GM12878 (cell line): ENCODE results near the gene LSM10. TPM values are rescaled to one million over a fixed set of nuclear protein-coding genes. Genes with fewer than 3 reads are reported as not detected.

ENCODE experiments used
- ATAC-seq: fragments of 200-7000 bp; cut with Tn5 transposase; 3 replicates; pipeline ENCODE4 v1.9.1; 2020; ENCODE audit warnings: mild to moderate bottlenecking, moderate library complexity
- BruUV-seq: library from RNA; stranded (reverse); fragments of 400-500 nt; replicated peaks from 2 replicates; lab custom pipeline; 2021; lab: Mats Ljungman, UMichigan
- CTCF ChIA-PET: fragments of 300-600 bp; sonication (Branson Sonifier 250); formaldehyde crosslinking; extraction: SDS; loops from one replicate; lab custom pipeline; 2021; ENCODE audit warnings: inconsistent platforms; lab: Yijun Ruan, JAX
- POLR2A ChIA-PET: fragments of 350-600 bp; formaldehyde crosslinking; extraction: SDS; loops from one replicate; lab custom pipeline; 2021; ENCODE audit warnings: inconsistent platforms; lab: Charles Lee
- RAD21 ChIA-PET: fragments of 300-600 bp; sonication (Branson Sonifier 250); formaldehyde crosslinking; loops from one replicate; lab custom pipeline; 2023; ENCODE audit warnings: antibody characterized with exemption; ENCODE audit not compliant: unreplicated experiment; lab: Charles Lee
- SMC1A ChIA-PET: fragments of 300-600 bp; sonication (Branson Sonifier 250); formaldehyde crosslinking; loops from one replicate; lab custom pipeline; 2023; ENCODE audit not compliant: unreplicated experiment, uncharacterized antibody; lab: Charles Lee
- DNase-seq: peaks from one replicate; pipeline ENCODE4 v3.0.0-alpha.2; 2011; ENCODE audit warnings: low read depth, low spot score
- FAIRE-seq: peaks from 3 replicates; lab custom pipeline; 2011; peaks lifted over from hg19 to GRCh38; lab: Jason Lieb, UNC
- H2AFZ ChIP-seq: 2 replicates; pipeline ENCODE4 v1.6.0; 2011; ENCODE audit warnings: low read depth, low read length, control low read depth; ENCODE audit not compliant: control insufficient read depth
- H3K27ac ChIP-seq: 2 replicates; pipeline ENCODE4 v1.5.1; 2011; ENCODE audit warnings: control low read depth; ENCODE audit not compliant: control insufficient read depth, insufficient read depth
- H3K27me3 ChIP-seq, 2 experiments: replicated peaks in 1 of 2; 2 replicates each; pipeline versions ENCODE4 v1.6.0 to v1.6.1; 2011; ENCODE audit warnings: low read length in 1 of 2; ENCODE audit not compliant: control insufficient read depth in 2 of 2, insufficient read depth in 2 of 2
- H3K36me3 ChIP-seq, 2 experiments: 2 replicates each; pipeline ENCODE4 v1.5.1; 2011; ENCODE audit warnings: low read length in 1 of 2; ENCODE audit not compliant: control insufficient read depth in 2 of 2, insufficient read depth in 2 of 2
- H3K4me1 ChIP-seq: 2 replicates; pipeline ENCODE4 v1.6.1; 2011; ENCODE audit warnings: mild to moderate bottlenecking, low read length, moderate library complexity, mixed read lengths; ENCODE audit not compliant: control insufficient read depth, insufficient read depth
- H3K4me2 ChIP-seq: 2 replicates; pipeline ENCODE4 v1.6.0; 2011; ENCODE audit warnings: control low read depth; ENCODE audit not compliant: control insufficient read depth, insufficient read depth
- H3K4me3 ChIP-seq: fragments of 200-600 bp; sonication (generic); 2 replicates; pipeline ENCODE4 v1.5.1; 2016
- H3K79me2 ChIP-seq: 2 replicates; pipeline ENCODE4 v1.6.0; 2011; ENCODE audit warnings: low read length; ENCODE audit not compliant: control insufficient read depth, insufficient read depth
- H3K9ac ChIP-seq: 2 replicates; pipeline ENCODE4 v1.8.0; 2011; ENCODE audit warnings: low read length, control low read depth, mixed read lengths; ENCODE audit not compliant: control insufficient read depth, insufficient read depth
- H3K9me3 ChIP-seq: replicated peaks from 3 replicates; pipeline ENCODE4 v1.5.1; 2011; ENCODE audit warnings: mild to moderate bottlenecking, low read length; ENCODE audit not compliant: control insufficient read depth, insufficient read depth
- H4K20me1 ChIP-seq: 2 replicates; pipeline ENCODE4 v1.6.0; 2011; ENCODE audit not compliant: control insufficient read depth, insufficient read depth
- BCL3 ChIP-seq: IDR thresholded peaks from 2 replicates; pipeline ENCODE4 v1.6.1; 2011; ENCODE audit warnings: borderline replicate concordance, low read depth, mild to moderate bottlenecking, moderate library complexity, low read length; ENCODE audit not compliant: insufficient read depth, poor library complexity, severe bottlenecking
- BMI1 ChIP-seq: fragments of 450-650 bp; IDR thresholded peaks from 2 replicates; pipeline ENCODE4 v1.6.1; 2016; ENCODE audit warnings: mild to moderate bottlenecking, moderate library complexity, borderline replicate concordance
- CBFB ChIP-seq: IDR thresholded peaks from 2 replicates; pipeline ENCODE4 v1.6.1; 2016; ENCODE audit warnings: antibody characterized with exemption, low read depth
- EED ChIP-seq: sonication (generic); IDR thresholded peaks from 2 replicates; pipeline ENCODE4 v1.6.1; 2016; ENCODE audit warnings: antibody characterized with exemption, low read depth
- HCFC1 ChIP-seq: fragments of 150-350 bp; IDR thresholded peaks from 2 replicates; pipeline ENCODE4 v1.6.1; 2014; ENCODE audit warnings: low read length
- LARP7 ChIP-seq: fragments of 450-650 bp; IDR thresholded peaks from 2 replicates; pipeline ENCODE4 v1.6.1; 2017; ENCODE audit warnings: mild to moderate bottlenecking
- MEF2A ChIP-seq: IDR thresholded peaks from 2 replicates; pipeline ENCODE4 v1.6.1; 2011; ENCODE audit warnings: low read depth, mild to moderate bottlenecking, low read length, moderate library complexity; ENCODE audit not compliant: insufficient read depth
- PBX3 ChIP-seq: IDR thresholded peaks from 2 replicates; pipeline ENCODE4 v1.6.1; 2011; ENCODE audit warnings: mild to moderate bottlenecking, low read depth, low read length, moderate library complexity; ENCODE audit not compliant: insufficient replicate concordance
- PKNOX1 ChIP-seq: fragments of 450-650 bp; IDR thresholded peaks from 2 replicates; pipeline ENCODE4 v1.6.1; 2016; ENCODE audit warnings: mild to moderate bottlenecking
- PML ChIP-seq: IDR thresholded peaks from 2 replicates; pipeline ENCODE4 v1.6.1; 2012; ENCODE audit warnings: low read length, inconsistent platforms
- PRDM15 ChIP-seq: fragments of 450-650 bp; formaldehyde crosslinking; IDR thresholded peaks from 2 replicates; pipeline ENCODE4 v1.4.0; 2020; ENCODE audit warnings: mild to moderate bottlenecking, moderate library complexity
- RAD21 ChIP-seq: IDR thresholded peaks from 2 replicates; pipeline ENCODE4 v1.6.1; 2011; ENCODE audit warnings: mild to moderate bottlenecking, low read depth, low read length, moderate library complexity; ENCODE audit not compliant: insufficient read depth
- WGBS: methylation state at CpG from one replicate; pipeline ENCODE4 v1.1.6; 2016; ENCODE audit warnings: low lambda C conversion rate; ENCODE audit not compliant: insufficient replicate concordance, insufficient coverage; ENCODE audit errors: missing lambda C conversion rate; 5-methylcytosine and 5-hydroxymethylcytosine counted together
- in situ Hi-C: fragments of 300-500 bp; cut with MboI; formaldehyde crosslinking; loops from 9 replicates; pipeline ENCODE4 v1.14.3; 2018; ENCODE audit warnings: mixed read lengths
- intact Hi-C: fragments of 100-400 bp; cut with micrococcal nuclease; formaldehyde crosslinking; loops from one replicate; pipeline ENCODE4 v1.14.2; 2022; ENCODE audit not compliant: unreplicated experiment
- polyA plus RNA-seq, 11 experiments: library from polyadenylated mRNA; depleted of rRNA in 4 of 11; unstranded in 6 of 11; stranded (reverse) in 5 of 11; fragments of >200 nt; fragmentation: Nextera tagmentation in 4 of 11; fragmentation: Illumina TruSeq in 1 of 11; extraction: Ambion mirVana in 4 of 11; extraction: Trizol in 1 of 11; gene quantifications; 1 replicate in 1 of 11; 2 replicates in 10 of 11; pipeline versions ENCODE4 v1.2.1 to v1.2.3, GENCODE V29; 2011 to 2016; ENCODE audit warnings: inconsistent platforms in 2 of 11, missing spikeins in 2 of 11, low read depth in 1 of 11
- total RNA-seq, 4 experiments: library from RNA; depleted of rRNA in 3 of 4; stranded (reverse); fragments of >200 nt in 3 of 4; fragmentation: Illumina TruSeq in 1 of 4; extraction: Trizol in 1 of 4; gene quantifications; 2 replicates each; pipeline versions ENCODE4 v1.2.1 to v1.2.3, GENCODE V29; 2013 to 2021

Gene LSM10
- total and polyA plus RNA-seq, 10 of the 15 experiments (the other 5 are each of a cell fraction or from before 2014, with no cell fraction given) = 13.1 to 103 (median 57.5) TPM

- TF ChIP-seq BCL3 = no peak
- TF ChIP-seq, all 136 proteins: peak for 0
Observed at GRCh38 chr1:36421649-36422048, 23.9 kb upstream of the LSM10 start (continued).

GRCh38 chr1:36420836-36421317, 23.2 kb upstream of the LSM10 start:
- peak overlapping the region; percentile 93 for H2AFZ ChIP-seq
- H3K9me3 ChIP-seq = no peaks in the 10 kb centered on the region
- intact Hi-C loops = loop anchor here (1.0 to 5.0 kb wide), 3 partner anchors 79 to 324 kb away; partner anchors contain the start of gene TRAPPC3
- no peaks in the 10 kb centered on the region for H3K36me3 ChIP-seq
- SMC1A ChIA-PET = interaction anchor here (0.6 to 2.9 kb wide), 17 partner anchors 32 to 271 kb away, joined by 3 to 16 read pairs (median 5); partner anchors contain the start of genes EVA1B and TRAPPC3
- in situ Hi-C loops = loop anchor here (5.0 kb wide), 1 partner anchor 74 kb away; no protein-coding TSS in a partner anchor
- peaks cover 6% of the 10 kb centered on the region; the same call in 1 of the 2 replicates for H3K4me1 ChIP-seq
- whole genome bisulfite sequencing = 15% methylated on average over 13 of the region's 13 CpGs
- no peaks in the 10 kb centered on the region for H3K27me3 ChIP-seq
- H4K20me1 ChIP-seq = no peaks in the 10 kb centered on the region
- H3K79me2 ChIP-seq = no peaks in the 10 kb centered on the region
- H3K4me3 ChIP-seq = no peak overlapping the region
- peak overlapping the region; percentile 75; the same call in 1 of the 2 replicates for H3K4me2 ChIP-seq
- RAD21 ChIA-PET = interaction anchor here (1.1 to 4.6 kb wide), 9 partner anchors 30 to 326 kb away, joined by 3 to 37 read pairs (median 6); partner anchors contain the start of gene EVA1B
- FAIRE-seq = peak; percentile 97
- no TSS peak for BruUV-seq
- CTCF ChIA-PET = interaction anchor here (0.7 to 5.0 kb wide), 16 partner anchors 18 to 271 kb away, joined by 3 to 59 read pairs (median 8); partner anchors contain the start of genes EVA1B and TRAPPC3
- DNase-seq = peak; percentile 74
- ATAC-seq = peak; percentile 100
- peak overlapping the region; percentile 40; the same call in 1 of the 2 replicates for H3K9ac ChIP-seq
- POLR2A ChIA-PET = interaction anchor here (1.0 to 1.3 kb wide), 3 partner anchors 36 to 135 kb away, joined by 3 to 4 read pairs (median 3); partner anchors contain the start of gene STK40
- peak overlapping the region; percentile 31; the same call in 1 of the 2 replicates for H3K27ac ChIP-seq
- TF ChIP-seq HCFC1 (no peak), PRDM15 (CRISPR knock-in tag) (no peak), LARP7 (no peak), RAD21 (peak; percentile 97), PML (no peak), CBFB (no peak), MEF2A (no peak), PBX3 (peak; percentile 66), BMI1 (no peak), EED (no peak), PKNOX1 (peak; percentile 88)
